Psoas muscle (tissue), 8 donors: Measurements from ENCODE around the gene PROK1. TPM values are rescaled to one million over a fixed set of nuclear protein-coding genes. Genes with fewer than 3 reads are reported as not detected.

ENCODE experiments used
- ATAC-seq, 4 donors: fragments of 200-7000 bp; cut with Tn5 transposase; one replicate each; pipeline ENCODE4 v1.9.1; 2020; ENCODE audit warnings: moderate library complexity in 3 of 4, mild to moderate bottlenecking in 2 of 4
- DNase-seq, 2 donors: peaks; one replicate each; pipeline ENCODE4 v3.0.0-alpha.2; 2020
- H3K27ac ChIP-seq: fragments of 200-600 bp; one replicate; pipeline ENCODE4 v1.8.0; 2022
- H3K27me3 ChIP-seq, 3 donors: fragments of 200-600 bp in 1 of 3; one replicate each; pipeline versions ENCODE4 v1.6.1 to v1.8.0; 2013 to 2022; ENCODE audit warnings: low read length in 2 of 3, mild to moderate bottlenecking in 2 of 3, moderate library complexity in 1 of 3; ENCODE audit not compliant: insufficient read depth in 3 of 3
- H3K36me3 ChIP-seq, 2 donors: fragments of 200-600 bp in 1 of 2; one replicate each; pipeline versions ENCODE4 v1.6.1 to v1.8.0; 2013 to 2022; ENCODE audit warnings: low read depth in 1 of 2, mild to moderate bottlenecking in 1 of 2, moderate library complexity in 1 of 2; ENCODE audit not compliant: insufficient read depth in 1 of 2
- H3K4me1 ChIP-seq: fragments of 200-600 bp; one replicate; pipeline ENCODE4 v1.8.0; 2022
- H3K4me3 ChIP-seq: fragments of 200-600 bp; one replicate; pipeline ENCODE4 v1.8.0; 2022; ENCODE audit warnings: mild to moderate bottlenecking
- H3K9me3 ChIP-seq: fragments of 200-600 bp; one replicate; pipeline ENCODE4 v1.8.0; 2022
- WGBS, 3 donors: extraction: QIAGEN DNeasy Blood & Tissue Kit; methylation state at CpG; one replicate each; pipeline versions ENCODE4 v1.1.6 to v1.1.7; 2013; 5-methylcytosine and 5-hydroxymethylcytosine counted together
- intact Hi-C, 2 donors: fragments of 100-400 bp; cut with DNase I; formaldehyde crosslinking; loops; one replicate each; pipeline versions ENCODE4 v1.11.0 to v1.14.2; 2022
- polyA plus RNA-seq, 3 donors: library from polyadenylated mRNA; stranded (reverse); fragments of 200-250 nt; gene quantifications; one replicate each; pipeline ENCODE4 v1.2.3, GENCODE V29; 2013
- total RNA-seq, 4 donors: library from RNA; stranded (reverse); fragmentation: NEBNext Ultra II Directional in 2 of 4; extraction: Animal tissue kit (Norgen Biotek cat#: 25700) in 2 of 4; gene quantifications; one replicate each; pipeline versions ENCODE4 v1.2.1 to v1.2.4, GENCODE V29; 2021 to 2023
- TF ChIP-seq, protein P1 (sequence below): fragments of 200-600 bp; IDR thresholded peaks from one replicate; pipeline ENCODE4 v1.8.0; 2022; ENCODE audit warnings: antibody characterized with exemption
- donor health status: healthy with polysubstance abuse.
- donor health status: DM: no; HTN: no; CAD: no; lungs with moderate emphysema.
- donor health status: Bipolar disorder and iron deficiency.
- donor health status: healthy.
- donor health status: DM: yes; HTN: yes; CAD: no.
- donor health status: DM: no; HTN: no; CAD: no.
- donor health status: DM: no; HTN: no; CAD: no.
- donor health status: DM: yes; HTN: yes; CAD: no.

PROK1 gene
- total and polyA plus RNA-seq, 7 donors, result 0.15 to 15.0 (median 0.22) TPM; not detected in 1

- Histone ChIP-seq H3K9me3 (no peaks in the 10 kb centered on the region), H3K27ac (no peak overlapping the region), H3K4me1 (peaks cover 7% of the 10 kb centered on the region), H3K27me3 (no peaks in the 10 kb centered on the region), H3K4me3 (no peak overlapping the region), H3K36me3 (no peaks in the 10 kb centered on the region)
- ATAC-seq (no peak), DNase-seq (no peak)
- TF ChIP-seq, protein P1, sequence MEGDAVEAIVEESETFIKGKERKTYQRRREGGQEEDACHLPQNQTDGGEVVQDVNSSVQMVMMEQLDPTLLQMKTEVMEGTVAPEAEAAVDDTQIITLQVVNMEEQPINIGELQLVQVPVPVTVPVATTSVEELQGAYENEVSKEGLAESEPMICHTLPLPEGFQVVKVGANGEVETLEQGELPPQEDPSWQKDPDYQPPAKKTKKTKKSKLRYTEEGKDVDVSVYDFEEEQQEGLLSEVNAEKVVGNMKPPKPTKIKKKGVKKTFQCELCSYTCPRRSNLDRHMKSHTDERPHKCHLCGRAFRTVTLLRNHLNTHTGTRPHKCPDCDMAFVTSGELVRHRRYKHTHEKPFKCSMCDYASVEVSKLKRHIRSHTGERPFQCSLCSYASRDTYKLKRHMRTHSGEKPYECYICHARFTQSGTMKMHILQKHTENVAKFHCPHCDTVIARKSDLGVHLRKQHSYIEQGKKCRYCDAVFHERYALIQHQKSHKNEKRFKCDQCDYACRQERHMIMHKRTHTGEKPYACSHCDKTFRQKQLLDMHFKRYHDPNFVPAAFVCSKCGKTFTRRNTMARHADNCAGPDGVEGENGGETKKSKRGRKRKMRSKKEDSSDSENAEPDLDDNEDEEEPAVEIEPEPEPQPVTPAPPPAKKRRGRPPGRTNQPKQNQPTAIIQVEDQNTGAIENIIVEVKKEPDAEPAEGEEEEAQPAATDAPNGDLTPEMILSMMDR, result no peak
- intact Hi-C loops, result loop anchor here in 1 of 2 donors (10.0 kb wide), 1 partner anchor 76 kb away; no protein-coding TSS in a partner anchor
- 89 to 96% (median 90%) methylated on average over 1 of the region's 1 CpG for WGBS, 3 donors
Measured at GRCh38 chr1:110418729-110419128, 32.2 kb upstream of the PROK1 start.

DNA sequence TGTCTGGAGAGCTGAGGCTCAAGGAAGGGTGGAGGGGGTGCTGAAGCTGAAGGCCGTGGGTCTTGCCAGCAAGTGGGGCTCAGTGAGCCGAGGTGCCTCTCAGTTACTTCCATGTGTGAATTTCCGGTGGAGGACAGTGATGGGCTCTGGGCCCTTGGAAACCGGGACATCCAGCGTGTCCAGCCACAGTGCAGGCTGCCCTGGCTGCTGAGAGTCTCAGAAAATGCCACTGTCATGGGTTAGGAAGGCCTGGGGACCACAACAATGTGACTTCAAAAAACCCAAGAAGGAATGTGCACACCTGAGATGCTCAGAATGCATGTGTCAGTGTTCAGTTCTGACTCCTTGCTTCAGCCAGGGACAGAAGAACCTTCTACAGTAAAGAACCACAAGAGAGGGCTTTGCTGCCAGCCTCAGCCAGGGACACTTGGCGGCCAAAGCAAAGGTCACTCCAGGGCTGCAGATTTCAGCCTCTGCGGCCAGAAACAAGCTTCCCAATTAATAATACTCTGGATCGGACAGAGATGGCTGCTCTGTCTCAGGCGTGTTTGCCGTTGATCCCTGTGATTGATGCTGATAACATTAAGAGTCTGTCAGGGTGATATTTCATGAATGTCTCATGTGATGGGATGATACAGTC, 30.8 kb upstream of the PROK1 start:
- Histone ChIP-seq H3K27ac (no peak overlapping the region), H3K27me3 (no peaks in the 10 kb centered on the region), H3K4me3 (no peak overlapping the region), H3K9me3 (no peaks in the 10 kb centered on the region), H3K4me1 (no peaks in the 10 kb centered on the region), H3K36me3 (no peaks in the 10 kb centered on the region)
- DNase-seq, result no peak
- TF ChIP-seq, protein P1, result no peak
- intact Hi-C loops, result no loop called here
- ATAC-seq, result no peak
- 43 to 62% (median 44%) methylated on average over 10 of the region's 10 CpGs for WGBS, 3 donors

DNA sequence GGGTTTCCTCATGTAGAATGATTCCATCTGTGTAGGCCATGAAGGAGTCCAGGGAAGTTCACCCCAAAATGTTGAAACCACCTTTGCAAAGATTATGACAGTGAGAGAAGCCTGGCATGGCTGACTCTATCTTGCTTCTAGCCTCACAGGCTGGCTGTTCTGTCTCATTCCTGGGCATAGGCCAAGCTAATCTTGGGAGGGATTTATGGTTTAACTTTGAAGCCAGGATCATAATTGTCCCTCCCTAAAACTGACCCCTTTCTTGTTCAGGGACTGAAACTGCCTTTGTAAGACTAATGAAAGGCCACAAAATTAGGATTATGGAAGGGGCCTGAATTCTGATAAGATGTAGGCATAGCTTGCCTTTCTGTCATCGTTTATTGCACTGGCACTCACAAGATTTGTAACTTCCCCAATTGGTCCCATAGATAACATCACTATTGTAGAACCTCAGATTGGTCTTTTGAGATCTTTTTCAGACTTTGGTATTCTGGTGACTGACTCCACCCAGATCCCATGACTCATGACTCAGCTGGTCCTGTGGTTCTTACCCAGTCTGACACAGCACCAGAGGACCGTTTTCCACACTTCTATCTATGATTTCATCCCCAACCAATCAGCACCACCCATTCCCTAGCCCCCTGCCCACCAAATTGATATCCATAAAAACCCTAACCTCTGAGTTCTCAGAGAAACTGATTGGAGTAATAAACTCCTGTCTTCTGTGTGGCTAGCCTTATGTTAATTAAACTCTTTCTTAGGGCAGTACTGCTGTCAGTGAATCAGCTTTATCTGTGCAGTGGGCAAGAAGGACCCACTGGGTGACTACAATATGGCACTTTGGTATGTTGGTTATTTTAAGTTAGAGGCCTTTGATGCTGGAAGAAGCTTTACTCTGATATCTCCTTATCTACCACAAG, 29.8 kb upstream of the PROK1 start:
- intact Hi-C loops, result no loop called here
- TF ChIP-seq, protein P1, result no peak
- no peaks in the 10 kb centered on the region for H3K9me3 ChIP-seq
- ATAC-seq, result peak in 3 of 4 donors; percentile 32 to 49 (median 45)
- H3K4me1 ChIP-seq, result no peaks in the 10 kb centered on the region
- H3K4me3 ChIP-seq, result no peak overlapping the region
- H3K27ac ChIP-seq, result no peak overlapping the region
- no peaks in the 10 kb centered on the region for H3K27me3 ChIP-seq
- 37 to 47% (median 40%) methylated on average over 2 of the region's 2 CpGs for WGBS, 3 donors
- H3K36me3 ChIP-seq, result no peaks in the 10 kb centered on the region
- DNase-seq, result no peak

- peak in 3 of 4 donors; percentile 31 to 68 (median 43) for ATAC-seq
- intact Hi-C loops, result no loop called here
Measured at GRCh38 chr1:110424699-110425611, 26.0 kb upstream of the PROK1 start.

More at GRCh38 chr1:110424699-110425611, 26.0 kb upstream of the PROK1 start:
- TF ChIP-seq, protein P1, result no peak
- Histone ChIP-seq H3K4me3 (no peak overlapping the region), H3K36me3 (no peaks in the 10 kb centered on the region), H3K27ac (no peak overlapping the region), H3K27me3 (no peaks in the 10 kb centered on the region), H3K9me3 (no peaks in the 10 kb centered on the region), H3K4me1 (no peaks in the 10 kb centered on the region)
- WGBS, 3 donors, result 40 to 50% (median 48%) methylated on average over 9 of the region's 9 CpGs
- no peak for DNase-seq
